WI38 (cell line): ENCODE measurements around the gene PITPNB.

Source experiments
- H3K4me3 ChIP-seq: 2 replicates; pipeline ENCODE4 v1.5.1; 2011; ENCODE audit warnings: low read depth, mild to moderate bottlenecking, control low read depth, low read length
- TF ChIP-seq, protein P1 (sequence below): IDR thresholded peaks from 2 replicates; pipeline ENCODE4 v1.5.1; 2012; ENCODE audit warnings: low read depth, mild to moderate bottlenecking, control low read depth, low read length

The PITPNB gene

DNA sequence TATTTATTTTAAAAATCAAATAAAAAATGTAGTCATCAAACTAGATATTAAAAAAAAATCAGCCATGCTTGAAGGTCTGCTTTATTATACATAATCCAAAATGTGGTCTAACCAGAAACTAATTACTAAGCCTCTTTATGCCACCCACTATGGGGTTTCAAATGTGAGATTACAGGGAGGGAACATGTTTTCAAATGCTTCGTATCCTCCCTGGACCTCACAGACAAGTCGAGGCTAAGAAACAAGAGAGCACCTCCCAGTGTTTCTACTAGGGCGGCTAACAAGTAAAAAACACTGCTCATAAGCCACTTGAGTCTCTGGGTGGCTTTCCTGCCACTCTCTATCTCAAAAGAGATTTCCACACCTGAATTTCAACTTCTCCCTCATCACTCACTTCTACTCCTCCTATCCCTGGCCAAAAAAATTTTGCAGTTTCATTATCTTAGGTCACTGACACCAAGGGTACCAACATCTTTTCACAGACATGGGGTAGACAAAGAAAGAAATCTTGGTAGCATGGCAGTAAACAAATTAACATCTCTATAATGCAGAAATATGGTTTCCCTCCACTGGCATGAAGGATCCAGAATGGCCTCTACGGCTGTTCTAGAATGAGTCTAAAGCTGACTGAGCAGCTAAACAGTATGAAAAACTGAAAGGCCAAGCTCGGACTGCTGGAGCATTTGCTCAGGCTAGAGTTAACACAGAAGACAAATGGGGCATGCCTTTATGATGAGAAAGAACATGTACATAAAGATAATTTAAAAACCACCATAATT lies 50.9 kb downstream of the PITPNB start:
- TF ChIP-seq, protein P1, sequence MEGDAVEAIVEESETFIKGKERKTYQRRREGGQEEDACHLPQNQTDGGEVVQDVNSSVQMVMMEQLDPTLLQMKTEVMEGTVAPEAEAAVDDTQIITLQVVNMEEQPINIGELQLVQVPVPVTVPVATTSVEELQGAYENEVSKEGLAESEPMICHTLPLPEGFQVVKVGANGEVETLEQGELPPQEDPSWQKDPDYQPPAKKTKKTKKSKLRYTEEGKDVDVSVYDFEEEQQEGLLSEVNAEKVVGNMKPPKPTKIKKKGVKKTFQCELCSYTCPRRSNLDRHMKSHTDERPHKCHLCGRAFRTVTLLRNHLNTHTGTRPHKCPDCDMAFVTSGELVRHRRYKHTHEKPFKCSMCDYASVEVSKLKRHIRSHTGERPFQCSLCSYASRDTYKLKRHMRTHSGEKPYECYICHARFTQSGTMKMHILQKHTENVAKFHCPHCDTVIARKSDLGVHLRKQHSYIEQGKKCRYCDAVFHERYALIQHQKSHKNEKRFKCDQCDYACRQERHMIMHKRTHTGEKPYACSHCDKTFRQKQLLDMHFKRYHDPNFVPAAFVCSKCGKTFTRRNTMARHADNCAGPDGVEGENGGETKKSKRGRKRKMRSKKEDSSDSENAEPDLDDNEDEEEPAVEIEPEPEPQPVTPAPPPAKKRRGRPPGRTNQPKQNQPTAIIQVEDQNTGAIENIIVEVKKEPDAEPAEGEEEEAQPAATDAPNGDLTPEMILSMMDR = no peak

DNA sequence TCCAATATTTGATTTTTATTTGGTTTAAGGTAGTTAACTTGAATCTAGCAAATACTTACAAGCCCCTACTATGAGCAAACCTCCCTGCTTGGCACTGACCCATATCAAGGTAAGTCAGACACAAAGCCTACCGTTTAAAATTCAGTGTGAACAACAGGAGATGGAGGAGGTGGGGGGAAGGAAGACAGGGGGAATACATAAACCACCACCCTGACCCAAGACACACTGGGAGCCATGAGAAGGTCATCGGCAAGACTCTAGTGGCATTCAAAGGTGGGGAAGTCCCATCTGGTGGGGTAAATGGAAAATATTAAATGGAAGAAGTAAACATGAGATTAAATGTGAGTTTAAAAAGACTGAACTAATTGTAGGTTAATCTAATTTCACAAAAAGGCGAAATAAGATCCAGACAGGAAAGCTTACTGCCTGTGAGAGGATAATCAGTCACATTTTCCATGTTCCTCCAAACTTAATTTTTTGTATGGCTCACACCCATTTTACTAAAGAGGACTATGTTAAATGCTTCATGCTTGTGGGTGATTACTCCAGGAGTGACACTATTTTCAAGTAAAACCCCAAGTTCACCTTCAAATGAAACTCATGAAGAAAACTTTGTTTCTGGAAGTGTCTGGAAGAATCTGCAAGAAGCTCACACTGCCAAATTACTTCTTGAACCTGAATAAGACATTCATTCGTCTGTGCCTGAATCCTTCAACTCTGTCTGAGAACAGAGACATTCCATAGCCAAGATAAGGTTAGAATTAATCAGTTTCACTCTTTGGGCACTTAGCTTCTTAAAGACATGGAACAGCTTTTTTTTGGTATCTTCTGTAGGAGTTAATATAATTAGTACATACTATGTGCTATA lies 51.7 kb downstream of the PITPNB start:
- TF ChIP-seq, protein P1 = no peak
- 0 out of 2 replicates have a peak overlapping the region, but pooled peaks have one; percentile 11 for H3K4me3 ChIP-seq

More for the DNA sequence above, 50.9 kb downstream of the PITPNB start:
- no peak overlapping the region for H3K4me3 ChIP-seq

DNA sequence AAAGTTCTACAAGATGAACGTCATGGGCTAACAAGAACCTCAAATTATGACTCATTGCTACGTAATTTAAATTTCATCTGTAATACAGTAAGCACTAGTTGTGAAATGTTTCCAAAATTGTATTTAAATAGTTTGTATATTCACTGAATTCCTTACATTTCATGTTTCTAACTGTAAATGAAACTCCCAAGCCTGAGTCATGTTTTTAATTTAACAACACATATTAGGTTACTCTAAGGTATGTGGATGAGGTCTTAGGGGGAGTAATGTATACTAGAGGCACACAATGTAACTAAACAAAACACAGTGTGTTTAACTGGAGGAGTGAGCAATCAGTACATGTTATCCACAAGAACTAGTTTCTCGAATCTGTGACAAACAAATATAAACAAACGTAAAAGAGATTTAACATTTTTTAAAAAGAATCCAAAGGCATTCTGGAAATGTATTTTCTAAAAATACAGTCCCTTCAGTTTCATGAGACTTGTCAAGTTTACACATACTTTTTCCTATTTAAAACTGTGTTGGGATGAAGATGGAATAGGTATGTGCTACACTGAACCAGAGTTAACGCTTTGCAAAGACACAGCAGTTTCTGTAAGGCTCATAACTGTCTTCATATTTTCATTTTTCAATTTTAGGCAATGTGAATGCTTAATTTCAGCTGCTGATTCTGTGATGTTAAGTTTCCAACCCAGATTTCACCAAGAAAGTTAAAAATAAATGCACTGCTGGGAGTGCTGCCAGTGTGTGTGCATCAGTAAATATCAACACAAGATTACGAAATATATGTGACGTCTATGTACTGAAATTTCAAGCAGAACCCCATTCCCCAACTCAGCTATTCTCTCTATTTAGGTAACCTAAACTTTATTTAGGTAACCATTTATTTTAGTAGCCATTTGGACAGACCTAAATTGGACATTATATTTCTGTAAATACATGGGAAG lies 52.6 kb downstream of the PITPNB start:
- H3K4me3 ChIP-seq = 0 out of 2 replicates have a peak overlapping the region, but pooled peaks have one; percentile 11
- TF ChIP-seq, protein P1 = no peak

DNA sequence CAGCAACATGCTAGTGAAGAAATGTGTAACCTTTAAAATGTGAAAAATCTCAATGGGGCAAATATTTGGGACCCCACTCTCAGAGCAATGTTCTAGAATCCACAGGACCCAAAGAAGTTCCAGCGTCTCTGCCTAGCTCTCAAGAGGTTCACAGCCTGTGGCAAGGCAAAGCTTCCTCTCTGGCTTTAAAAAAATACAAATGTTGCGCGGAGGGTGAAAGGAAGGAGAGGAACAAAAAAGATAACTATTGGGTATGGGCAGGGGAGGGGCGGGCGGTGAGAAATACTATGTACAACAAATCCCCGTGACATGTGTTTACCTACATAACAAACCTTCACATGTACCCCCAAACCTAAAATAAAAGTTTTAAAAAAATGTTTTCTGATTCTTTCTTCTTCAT lies 53.6 kb downstream of the PITPNB start:
- TF ChIP-seq, protein P1 = no peak
- H3K4me3 ChIP-seq = no peak overlapping the region

DNA sequence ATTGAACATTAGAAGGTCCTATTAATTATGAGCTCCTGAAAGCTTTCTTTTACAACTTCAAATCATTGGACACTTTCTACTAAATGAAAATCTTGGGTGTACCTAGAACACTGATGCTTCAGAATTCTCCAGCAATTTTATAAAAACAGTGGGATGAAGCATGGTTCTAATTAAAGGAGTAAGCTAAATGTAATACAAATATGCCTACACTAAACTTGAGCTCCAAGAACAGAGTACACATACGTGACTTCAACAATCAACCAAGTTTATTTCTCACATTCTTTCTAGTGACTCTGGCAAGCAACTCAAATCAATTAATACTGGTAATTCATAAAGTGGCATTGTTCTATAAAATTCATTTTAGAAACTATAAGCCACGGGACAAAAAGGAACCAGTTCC lies 55.5 kb downstream of the PITPNB start:
- TF ChIP-seq, protein P1 = no peak
- no peak overlapping the region for H3K4me3 ChIP-seq

DNA sequence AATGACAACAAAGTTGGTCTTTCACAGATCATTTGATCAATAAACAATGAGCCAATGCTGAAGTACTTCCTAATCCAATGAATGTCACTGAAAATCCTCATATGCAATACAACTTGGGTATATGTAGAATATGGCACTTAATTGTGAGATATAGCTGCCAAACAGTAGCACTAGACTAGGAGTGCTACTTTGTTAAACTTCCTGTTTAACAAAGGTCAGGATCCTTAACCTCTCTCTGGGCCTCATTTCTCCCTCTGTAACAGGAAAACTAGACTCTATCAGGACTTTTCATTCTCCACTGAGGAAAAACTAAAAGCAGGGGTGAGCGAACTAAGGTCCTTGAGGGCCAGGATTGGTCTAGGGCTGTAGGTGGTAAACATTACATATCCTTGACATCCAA lies 56.1 kb downstream of the PITPNB start:
- TF ChIP-seq, protein P1 = no peak
- no peak overlapping the region for H3K4me3 ChIP-seq
